SK-N-SH (cell line): Measurements from ENCODE around the gene ACSBG1. TPM values are rescaled to one million over a fixed set of nuclear protein-coding genes. Genes with fewer than 3 reads are reported as not detected.

Experiments used
- CTCF ChIA-PET: fragments of 300-600, 350-600 bp; formaldehyde crosslinking; extraction: SDS; loops from one replicate; lab custom pipeline; 2021; lab: Yijun Ruan, JAX
- POLR2A ChIA-PET: fragments of 350-600 bp; sonication (Branson Sonifier 250); formaldehyde crosslinking; extraction: SDS; loops from one replicate; lab custom pipeline; 2020; ENCODE audit warnings: antibody characterized with exemption, inconsistent platforms; lab: Yijun Ruan, JAX
- DNase-seq: peaks from one replicate; pipeline ENCODE4 v3.0.0; 2012
- H2AFZ ChIP-seq: fragments of 200-600 bp; sonication (generic); 2 replicates; pipeline ENCODE4 v1.8.1; 2016; ENCODE audit warnings: antibody characterized with exemption, mild to moderate bottlenecking, low read depth
- H3F3A ChIP-seq: fragments of 200-600 bp; sonication (generic); replicated peaks from 2 replicates; pipeline ENCODE3; 2016; ENCODE audit warnings: antibody characterized with exemption, mild to moderate bottlenecking; ENCODE audit not compliant: insufficient read depth
- H3K27ac ChIP-seq, 2 experiments: fragments of 200-500 bp in 1 of 2; fragments of 200-600 bp in 1 of 2; sonication (Bioruptor generic) in 1 of 2; sonication (generic), shearing (Covaris generic) in 1 of 2; 2 replicates each; pipeline versions ENCODE4 v1.5.1 to v1.6.1; 2014 to 2016; ENCODE audit warnings: low read depth in 2 of 2, inconsistent platforms in 1 of 2, low read length in 1 of 2, mild to moderate bottlenecking in 1 of 2, mixed read lengths in 1 of 2
- H3K27me3 ChIP-seq: fragments of 200-600 bp; sonication (generic), shearing (Covaris generic); 2 replicates; pipeline ENCODE4 v1.6.1; 2016; ENCODE audit warnings: mixed run types; ENCODE audit not compliant: insufficient read depth
- H3K36me3 ChIP-seq, 2 experiments: fragments of 200-500 bp in 1 of 2; fragments of 200-600 bp in 1 of 2; sonication (Bioruptor generic) in 1 of 2; sonication (generic) in 1 of 2; replicated peaks in 1 of 2; 2 replicates each; pipeline versions ENCODE3 to v1.5.1; 2014 to 2016; ENCODE audit warnings: low read length in 1 of 2, mild to moderate bottlenecking in 1 of 2; ENCODE audit not compliant: insufficient read depth in 2 of 2, control insufficient read depth in 1 of 2
- H3K4me1 ChIP-seq, 2 experiments: fragments of 200-500 bp in 1 of 2; fragments of 200-600 bp in 1 of 2; sonication (Bioruptor generic) in 1 of 2; sonication (generic), shearing (Covaris generic) in 1 of 2; 2 replicates each; pipeline versions ENCODE4 v1.5.1 to v1.6.1; 2014 to 2016; ENCODE audit warnings: low read depth in 1 of 2, low read length in 1 of 2, mixed run types in 1 of 2; ENCODE audit not compliant: insufficient read depth in 2 of 2, control insufficient read depth in 1 of 2
- H3K4me2 ChIP-seq: fragments of 200-600 bp; sonication (generic), shearing (Covaris generic); 2 replicates; pipeline ENCODE4 v1.6.1; 2017; ENCODE audit warnings: mixed run types
- H3K4me3 ChIP-seq, 2 experiments: fragments of 200-500 bp in 1 of 2; fragments of 200-600 bp in 1 of 2; sonication (Bioruptor generic) in 1 of 2; sonication (generic), shearing (Covaris generic) in 1 of 2; 2 replicates each; pipeline versions ENCODE4 v1.5.1 to v1.8.1; 2014 to 2016; ENCODE audit warnings: low read depth in 2 of 2, inconsistent platforms in 1 of 2, low read length in 1 of 2, mild to moderate bottlenecking in 1 of 2, mixed read lengths in 1 of 2, moderate library complexity in 1 of 2
- H3K79me2 ChIP-seq: fragments of 200-600 bp; sonication (generic); 2 replicates; pipeline ENCODE4 v1.8.1; 2017; ENCODE audit warnings: mild to moderate bottlenecking; ENCODE audit not compliant: insufficient read depth
- H3K9ac ChIP-seq: fragments of 200-600 bp; sonication (generic); 2 replicates; pipeline ENCODE4 v1.6.1; 2017; ENCODE audit warnings: mixed run types
- H3K9me2 ChIP-seq: fragments of 200-600 bp; sonication (generic); 2 replicates; pipeline ENCODE4 v1.6.1; 2017; ENCODE audit warnings: mixed run types
- H3K9me3 ChIP-seq: fragments of 200-600 bp; sonication (generic); 2 replicates; pipeline ENCODE4 v1.6.1; 2017; ENCODE audit warnings: mixed run types, mild to moderate bottlenecking, moderate library complexity
- H4K20me1 ChIP-seq: fragments of 200-600 bp; sonication (generic); 2 replicates; pipeline ENCODE4 v1.6.1; 2017; ENCODE audit warnings: mild to moderate bottlenecking, mixed run types; ENCODE audit not compliant: insufficient read depth
- ELF1 ChIP-seq: IDR thresholded peaks from 2 replicates; pipeline ENCODE4 v1.4.0; 2012
- EP300 ChIP-seq, 2 experiments: IDR thresholded peaks; 2 replicates each; pipeline versions ENCODE4 v1.4.0 to v1.6.1; 2012; ENCODE audit warnings: borderline replicate concordance in 1 of 2, low read depth in 1 of 2, low read length in 1 of 2
- EZH2phosphoT487 ChIP-seq: fragments of 200-600 bp; sonication (generic); IDR thresholded peaks from 2 replicates; pipeline ENCODE4 v1.6.1; 2017; ENCODE audit warnings: low read depth, mixed run types, mild to moderate bottlenecking, antibody characterized with exemption, moderate library complexity, borderline replicate concordance
- FOXJ3 ChIP-seq: sonication (generic); formaldehyde crosslinking; IDR thresholded peaks from 2 replicates; pipeline ENCODE4 v1.5.1; 2020; ENCODE audit warnings: mild to moderate bottlenecking, missing genetic modification reagents
- FOXM1 ChIP-seq: IDR thresholded peaks from 2 replicates; pipeline ENCODE4 v1.4.0; 2012; ENCODE audit warnings: low read depth, mild to moderate bottlenecking
- GABPA ChIP-seq: IDR thresholded peaks from 2 replicates; pipeline ENCODE4 v1.4.0; 2012; ENCODE audit warnings: low read depth, mild to moderate bottlenecking
- IRF3 ChIP-seq: fragments of 150-350 bp; IDR thresholded peaks from 2 replicates; pipeline ENCODE4 v1.6.1; 2016; ENCODE audit warnings: mild to moderate bottlenecking, low read depth, low read length
- JUND ChIP-seq: IDR thresholded peaks from 2 replicates; pipeline ENCODE4 v1.4.0; 2012
- MEF2A ChIP-seq: IDR thresholded peaks from 2 replicates; pipeline ENCODE4 v1.4.0; 2012; ENCODE audit warnings: low read depth, borderline replicate concordance
- NFIC ChIP-seq: IDR thresholded peaks from 2 replicates; pipeline ENCODE4 v1.4.0; 2012; ENCODE audit warnings: borderline replicate concordance
- NRF1 ChIP-seq: IDR thresholded peaks from 2 replicates; pipeline ENCODE4 v1.6.1; 2012; ENCODE audit warnings: low read depth, mild to moderate bottlenecking, low read length
- PBX3 ChIP-seq: IDR thresholded peaks from 2 replicates; pipeline ENCODE4; 2012
- RCOR1 ChIP-seq: fragments of 150-350 bp; IDR thresholded peaks from 2 replicates; pipeline ENCODE4 v1.6.1; 2017; ENCODE audit warnings: antibody characterized with exemption, low read length
- SIN3A ChIP-seq: IDR thresholded peaks from 2 replicates; pipeline ENCODE4 v1.6.1; 2012; ENCODE audit warnings: low read depth, mild to moderate bottlenecking, low read length, moderate library complexity, borderline replicate concordance
- SMC3 ChIP-seq: IDR thresholded peaks from 2 replicates; pipeline ENCODE4 v1.6.1; 2012; ENCODE audit warnings: low read depth, low read length, improper control_type of control experiment
- TAF1 ChIP-seq: IDR thresholded peaks from 2 replicates; pipeline ENCODE4 v1.6.1; 2012; ENCODE audit warnings: low read depth, mild to moderate bottlenecking, low read length, moderate library complexity, borderline replicate concordance
- TCF12 ChIP-seq: IDR thresholded peaks from 2 replicates; pipeline ENCODE4 v1.4.0; 2012
- TEAD4 ChIP-seq: IDR thresholded peaks from 2 replicates; pipeline ENCODE4 v1.4.0; 2012; ENCODE audit warnings: mild to moderate bottlenecking, borderline replicate concordance; ENCODE audit not compliant: insufficient read depth
- USF1 ChIP-seq: IDR thresholded peaks from 2 replicates; pipeline ENCODE4 v1.4.0; 2012; ENCODE audit warnings: low read depth, borderline replicate concordance
- ZBTB33 ChIP-seq: IDR thresholded peaks from 2 replicates; pipeline ENCODE4 v1.4.0; 2012; ENCODE audit warnings: low read depth, borderline replicate concordance
- WGBS: methylation state at CpG from one replicate; pipeline ENCODE4 v1.1.6; 2017; ENCODE audit warnings: low lambda C conversion rate; 5-methylcytosine and 5-hydroxymethylcytosine counted together
- polyA plus RNA-seq, 3 experiments: library from polyadenylated mRNA; depleted of rRNA; stranded (reverse); fragments of >200 nt; gene quantifications; 2 replicates each; pipeline ENCODE4 v1.2.3, GENCODE V29; 2012

Gene ACSBG1
- polyA plus RNA-seq, 1 of the 3 experiments (the other 2 are of a cell fraction), result under 0.01 TPM

- Histone ChIP-seq H3K9me2 (no peaks in the 10 kb centered on the region), H3K9me3 (no peaks in the 10 kb centered on the region), H4K20me1 (no peaks in the 10 kb centered on the region)
- 95% methylated on average over 8 of the region's 9 CpGs for WGBS
- no peak for DNase-seq
- TF ChIP-seq PBX3, result no peak
- TF ChIP-seq GABPA, result no peak
- TF ChIP-seq FOXJ3 (CRISPR knock-in tag), result no peak
- no peak for TF ChIP-seq MEF2A
- TF ChIP-seq NFIC, result no peak
- TF ChIP-seq RCOR1, result no peak
- no peak for TF ChIP-seq EZH2phosphoT487
- no peak for TF ChIP-seq TEAD4
- no peak for TF ChIP-seq SIN3A
- no peak for TF ChIP-seq JUND
- no peak for TF ChIP-seq EP300 (IDR thresholded peaks at IDR 0.05; ENCODE audit: borderline replicate concordance in 1 of 2, low read depth in 1 of 2, low read length in 1 of 2)
- TF ChIP-seq FOXM1, result no peak
- TF ChIP-seq IRF3, result no peak
- no peak for TF ChIP-seq USF1
- TF ChIP-seq ELF1, result no peak
- TF ChIP-seq SMC3, result no peak
- TF ChIP-seq NRF1, result no peak
- TF ChIP-seq ZBTB33, result no peak
- TF ChIP-seq TCF12, result no peak
- TF ChIP-seq TAF1, result no peak
- TF ChIP-seq, all 33 proteins: peak for 0
- Histone ChIP-seq H3K36me3 (peaks cover 33 to 52% of the 10 kb centered on the region in 2 experiments), H3K79me2 (no peaks in the 10 kb centered on the region), H3K4me3 (no peak overlapping the region), H3K4me1 (no peaks in the 10 kb centered on the region), H3K9ac (no peak overlapping the region), H3K4me2 (no peak overlapping the region), H2AFZ (no peak overlapping the region), H3K27ac (no peak overlapping the region), H3F3A (no peaks in the 10 kb centered on the region), H3K27me3 (no peaks in the 10 kb centered on the region)
- POLR2A ChIA-PET, result no interaction called here
- CTCF ChIA-PET, result interaction anchor here (1.2 to 3.7 kb wide), 5 partner anchors 23 to 227 kb away, joined by 3 to 25 read pairs (median 6); no protein-coding TSS in a partner anchor
Observed at GRCh38 chr15:78171864-78172472, 62.4 kb downstream of the ACSBG1 start.
